Activated CD4-positive, alpha-beta T cell treated with anti-CD3 and anti-CD28 coated beads, Interleukin-2, Interleukin-4, amounts not matched to agents 100 ng/mL and 50 ng/mL, durations not matched to agents 16 hours and 8 hours (primary cell): ENCODE measurements around the gene MCOLN1.
A peak's percentile ranks its signal among the peaks of the same experiment; 100 is the strongest.

Experiments used
- DNase-seq: peaks from one replicate; pipeline ENCODE4 v3.0.0-alpha.2; 2020; ENCODE audit warnings: low spot score

The MCOLN1 gene

DNA sequence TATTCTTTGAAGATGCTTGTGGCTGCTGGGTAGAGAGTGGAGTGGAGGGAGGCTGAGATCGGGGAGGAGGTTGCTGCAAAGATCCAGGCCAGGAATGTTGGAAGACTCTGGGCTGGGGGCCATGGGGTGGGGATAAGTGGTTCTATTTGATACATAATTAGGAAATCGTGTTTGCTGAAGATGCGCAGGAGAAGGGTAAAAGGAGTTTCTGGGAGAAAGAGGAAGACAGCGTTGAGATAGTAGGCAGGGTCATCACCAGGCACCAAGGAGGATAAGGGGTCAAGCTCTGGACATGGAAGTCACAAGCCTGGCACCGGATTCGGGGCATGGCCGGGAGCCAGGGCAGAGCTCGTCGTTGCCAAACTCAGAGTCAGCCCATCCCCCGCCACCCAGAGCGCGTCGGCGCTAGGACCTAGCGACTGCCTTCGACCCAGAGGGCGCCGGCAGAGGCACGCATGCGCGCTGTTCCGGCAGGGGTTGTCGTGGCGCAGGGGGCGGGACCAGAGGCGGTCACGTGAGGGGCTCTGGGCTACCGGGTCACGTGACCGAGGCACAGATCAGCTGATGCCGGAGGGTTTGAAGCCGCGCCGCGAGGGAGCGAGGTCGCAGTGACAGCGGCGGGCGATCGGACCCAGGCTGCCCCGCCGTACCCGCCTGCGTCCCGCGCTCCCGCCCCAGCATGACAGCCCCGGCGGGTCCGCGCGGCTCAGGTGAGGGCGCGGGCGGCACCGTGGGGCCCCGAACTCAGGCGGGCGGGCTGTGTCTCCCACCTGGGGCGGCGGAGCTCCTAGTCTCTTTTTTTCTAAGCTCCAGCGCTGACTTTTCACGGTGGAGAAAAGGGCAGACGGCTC is at the start of gene MCOLN1:
Gene MCOLN1, plus strand, starts transcription at position 553 of the 851 bp plus-strand sequence. Its CDS starts 127 bp downstream, at position 680.
- DNase-seq = peak; percentile 99

DNA sequence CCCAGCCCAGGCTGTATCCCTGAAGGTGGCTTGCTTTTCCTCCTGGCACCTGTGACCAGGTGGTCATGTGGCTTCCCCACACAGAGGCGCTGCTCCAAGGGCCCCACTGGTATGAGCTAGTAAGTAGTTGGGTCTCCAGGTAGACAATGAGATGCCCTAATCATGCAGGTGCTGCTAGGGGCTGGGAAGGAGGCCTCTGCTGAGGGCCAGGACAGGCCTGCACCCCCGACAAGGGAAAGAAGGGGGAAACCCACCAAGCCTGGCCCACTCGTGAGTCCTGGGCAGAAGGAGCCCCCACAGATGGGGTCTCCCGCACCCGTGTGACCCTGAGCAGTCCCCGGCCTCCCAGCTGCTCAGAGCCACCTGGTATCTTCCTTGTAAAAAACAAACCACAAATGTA is 46.8 kb upstream of the MCOLN1 start:
- no peak for DNase-seq

DNA sequence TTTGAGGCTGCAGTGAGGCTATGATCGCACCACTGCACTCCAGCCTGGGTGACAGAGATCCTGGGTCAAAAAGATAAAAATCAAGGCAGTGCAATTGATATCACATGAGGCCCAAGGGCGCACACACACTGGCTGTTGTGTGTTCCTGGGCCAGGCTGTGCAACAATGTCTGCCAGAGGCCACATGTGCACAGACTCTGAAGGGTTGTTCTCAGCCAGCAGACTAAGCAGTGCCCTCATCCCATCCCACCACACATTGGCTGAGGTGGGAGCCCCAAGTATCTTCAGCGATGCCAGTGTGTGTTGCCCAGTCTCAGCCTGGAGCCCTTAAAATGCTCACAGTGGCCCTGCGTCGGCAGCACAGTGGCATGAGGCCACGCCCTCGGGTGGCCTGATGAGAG is 46.2 kb upstream of the MCOLN1 start:
- DNase-seq = no peak

DNA sequence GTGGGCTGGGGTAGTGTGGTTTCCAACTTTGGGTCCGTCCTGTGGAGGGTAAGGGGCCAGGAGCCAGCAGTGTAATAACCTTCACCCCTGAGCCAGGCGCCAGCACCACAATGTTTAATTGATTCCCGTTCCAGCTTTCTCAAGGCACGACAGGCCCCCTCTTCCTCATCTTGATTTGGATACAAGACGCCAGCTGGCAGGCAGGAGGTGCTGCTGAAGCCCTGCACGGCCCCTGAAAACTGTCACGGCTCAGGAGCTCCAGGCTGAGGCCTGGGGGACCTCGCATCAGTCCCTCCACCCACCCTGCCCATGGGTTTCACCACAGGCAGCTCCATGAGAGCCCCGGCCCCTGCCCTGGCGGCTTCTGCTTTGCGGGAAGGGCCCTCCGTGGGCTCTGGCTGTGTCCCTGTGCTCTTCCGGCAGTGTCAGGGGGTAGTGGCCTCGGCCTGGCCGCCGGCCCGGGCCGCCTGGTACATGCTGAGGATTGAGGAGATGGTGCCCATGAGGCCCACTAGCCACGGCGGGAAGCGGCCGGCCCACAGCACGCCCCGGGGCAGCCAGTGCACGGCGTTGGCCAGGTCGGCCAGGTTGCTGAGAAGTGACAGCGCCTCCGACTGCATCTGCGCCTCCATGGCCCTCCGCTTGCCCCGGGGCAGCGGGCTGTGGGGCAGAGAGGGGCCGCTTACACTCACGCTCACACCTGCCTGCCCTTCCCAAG is 45.5 kb upstream of the MCOLN1 start:
- DNase-seq = no peak

DNA sequence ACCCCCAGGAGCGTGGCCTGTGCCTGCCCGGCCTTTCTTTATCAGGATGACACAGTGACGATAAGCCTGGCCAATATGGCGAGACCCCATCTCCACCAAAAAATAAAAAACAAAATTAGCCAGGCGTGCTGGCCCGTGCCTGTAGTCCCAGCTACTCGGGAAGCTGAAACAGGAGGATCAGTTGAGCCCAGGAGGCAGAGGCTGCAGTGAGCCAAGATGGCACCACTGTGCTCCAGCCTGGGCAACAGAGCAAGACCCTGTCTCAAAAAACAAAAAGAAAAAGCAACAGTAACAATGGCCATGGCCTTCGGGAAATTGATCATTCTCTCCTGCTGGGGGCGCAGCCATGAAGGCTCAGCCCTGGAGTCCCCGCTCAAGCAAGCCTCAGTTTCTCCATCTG is 44.7 kb upstream of the MCOLN1 start:
- no peak for DNase-seq

DNA sequence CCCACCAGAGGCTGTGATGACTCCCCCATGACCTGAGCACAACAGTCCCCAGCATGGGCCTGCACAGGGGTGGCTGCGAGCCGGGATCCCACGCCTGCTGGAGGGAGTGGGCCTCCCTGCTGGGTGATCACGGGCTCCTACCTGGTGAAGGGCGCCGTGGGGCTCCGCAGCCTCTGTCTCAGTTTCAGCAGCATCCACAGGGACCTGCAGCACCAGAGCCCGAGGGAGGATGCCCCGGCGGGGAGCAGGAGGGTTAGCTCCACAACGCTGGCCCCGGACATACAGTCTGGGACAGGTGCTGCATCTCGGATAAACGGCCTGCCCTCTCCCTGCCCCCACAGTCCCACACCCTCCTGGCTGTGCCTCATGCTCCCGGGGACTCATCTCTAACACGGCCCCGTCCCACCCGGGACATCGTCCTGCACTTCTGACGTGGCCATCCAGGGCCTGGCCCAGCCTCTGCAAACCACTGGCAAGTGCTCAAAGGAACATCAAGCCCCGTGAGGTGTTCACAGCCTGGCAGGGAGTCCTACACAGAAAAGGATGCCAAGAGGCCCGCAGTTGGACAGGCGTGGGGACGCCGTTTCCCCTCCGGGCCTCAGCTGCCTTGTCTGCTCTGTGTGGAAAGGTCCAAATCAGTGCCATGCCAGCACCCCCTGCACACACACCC is 44.1 kb upstream of the MCOLN1 start:
- no peak for DNase-seq

DNA sequence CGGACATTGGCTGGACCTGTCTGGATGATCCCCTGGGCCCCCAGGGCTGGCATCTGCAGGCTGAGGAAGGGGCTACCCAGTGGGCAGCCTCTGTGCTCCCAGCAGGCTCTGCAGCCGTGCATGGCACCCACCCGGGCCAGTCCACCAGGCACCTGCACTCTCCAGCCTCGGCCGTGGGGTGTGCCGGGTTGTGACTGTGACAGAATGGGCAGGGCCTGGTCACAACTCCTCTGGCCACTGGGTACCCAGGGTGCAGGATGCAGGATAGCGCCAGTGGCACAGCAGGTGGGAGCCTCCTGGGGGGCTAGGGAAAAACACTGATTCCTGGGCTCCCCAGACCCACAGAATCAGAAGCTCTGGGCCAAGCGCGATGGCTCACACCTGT is 43.6 kb upstream of the MCOLN1 start:
- no peak for DNase-seq

DNA sequence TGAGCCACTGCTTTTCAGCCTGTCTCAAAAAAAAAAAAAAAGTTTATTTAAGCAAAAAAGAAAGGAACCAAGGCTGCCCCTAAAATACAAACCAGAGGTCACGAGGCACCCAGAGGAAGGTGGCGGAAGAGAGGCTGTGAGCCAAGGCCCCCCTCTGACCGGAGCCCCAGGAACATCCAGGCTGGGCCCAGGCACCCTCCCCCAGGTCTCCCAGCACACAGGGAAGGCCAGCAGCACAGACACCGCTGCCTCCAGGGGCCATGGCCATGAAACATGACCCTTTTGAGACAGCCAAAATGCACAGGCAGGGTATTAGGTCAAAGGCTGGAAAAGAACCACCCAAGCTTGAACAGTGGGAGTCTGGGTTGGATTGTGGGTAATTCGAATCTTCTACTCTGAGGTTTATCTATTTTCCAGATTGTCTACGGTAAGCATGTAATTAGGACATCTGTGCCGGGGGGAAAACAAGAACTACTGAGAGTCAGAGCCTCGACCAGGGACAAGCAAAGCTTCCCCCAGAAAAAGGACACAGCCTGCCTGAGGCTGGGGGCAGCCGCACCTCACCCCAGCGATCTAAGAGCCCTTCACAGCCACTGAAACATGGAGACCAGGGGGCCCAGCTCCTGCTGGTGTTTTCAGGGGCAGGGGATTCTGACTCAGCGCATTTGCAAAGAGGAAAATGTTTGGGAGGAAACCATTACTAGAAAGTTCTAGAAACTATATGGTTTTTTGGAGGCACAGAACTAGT is 42.0 kb upstream of the MCOLN1 start:
- DNase-seq = no peak

DNA sequence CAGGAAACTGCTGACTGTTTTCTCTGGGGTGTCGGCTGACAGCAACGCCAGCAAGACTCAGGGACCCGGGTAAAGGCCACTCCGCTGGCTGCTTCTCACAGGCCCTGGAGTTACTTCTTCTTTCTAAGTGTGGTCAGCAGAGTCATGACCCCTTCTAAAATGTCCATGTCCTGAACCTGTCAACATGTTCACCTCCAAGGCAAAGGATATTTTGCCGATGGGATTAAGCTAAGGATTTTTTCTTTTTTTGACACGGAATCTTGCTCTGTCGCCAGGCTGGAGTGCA is 41.5 kb upstream of the MCOLN1 start:
- DNase-seq = no peak

DNA sequence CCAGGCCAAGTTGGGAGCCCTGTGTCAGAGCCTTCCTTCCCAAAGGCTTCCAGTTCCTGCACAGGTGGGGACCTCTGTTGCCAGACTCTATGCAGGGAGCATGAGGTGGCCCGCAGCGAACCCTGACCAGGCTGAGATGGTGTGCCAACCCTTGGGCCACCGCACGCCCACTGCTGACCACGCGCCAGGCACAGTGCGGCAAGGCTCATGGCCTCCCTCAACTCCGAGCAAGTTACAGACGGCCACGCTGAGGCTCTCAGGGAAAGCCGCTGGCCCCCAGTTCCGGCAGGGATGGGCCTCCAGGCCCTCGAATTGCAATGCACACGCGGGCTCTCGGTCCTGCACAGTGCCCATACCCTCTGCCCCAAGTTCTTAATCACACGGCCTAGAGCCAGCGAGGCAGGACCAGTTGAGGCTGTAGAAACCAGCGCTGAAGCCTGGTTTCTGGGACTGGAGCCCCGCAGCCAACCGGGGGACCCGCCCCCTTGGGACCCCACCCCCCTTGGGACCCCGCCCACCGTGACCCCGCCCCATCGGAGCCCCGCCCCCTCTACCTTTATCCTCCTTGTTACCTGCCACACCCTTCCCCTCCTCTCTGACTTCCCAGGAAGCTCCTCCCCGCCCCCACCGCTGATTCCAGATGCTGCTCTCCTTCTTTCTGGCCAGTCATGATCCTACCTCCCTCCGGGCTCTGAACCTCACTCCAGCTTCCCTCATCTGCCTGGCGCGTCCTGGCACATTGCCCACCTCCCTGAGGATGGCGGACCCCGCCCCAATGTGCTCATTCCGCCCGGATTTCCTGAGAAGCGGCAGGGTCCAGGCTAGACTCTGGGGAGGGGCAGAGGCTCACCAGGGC is 39.6 kb upstream of the MCOLN1 start:
- no peak for DNase-seq

DNA sequence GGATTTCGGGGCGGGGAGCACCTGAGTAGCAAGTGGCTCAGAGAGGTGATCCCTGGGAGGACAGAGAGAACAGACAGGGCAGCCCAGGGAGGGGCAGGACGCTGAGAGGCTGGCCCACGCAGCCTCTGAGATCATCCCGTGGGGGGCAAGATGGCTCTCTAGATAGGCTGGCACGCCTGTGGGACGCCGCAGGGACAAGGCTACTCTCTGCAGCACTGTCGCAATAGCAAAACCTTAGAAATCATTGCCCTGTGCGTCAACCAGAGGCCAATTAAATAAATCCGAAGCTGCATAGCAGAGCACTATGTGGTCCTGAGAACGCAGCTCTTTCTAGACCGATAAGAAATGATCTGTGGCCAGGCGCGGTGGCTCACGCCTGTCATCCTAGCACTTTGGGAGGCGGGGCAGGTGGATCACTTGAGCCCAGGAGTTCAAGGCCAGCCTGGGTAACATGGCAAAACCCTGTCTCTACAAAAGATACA is 38.7 kb upstream of the MCOLN1 start:
- DNase-seq = no peak

DNA sequence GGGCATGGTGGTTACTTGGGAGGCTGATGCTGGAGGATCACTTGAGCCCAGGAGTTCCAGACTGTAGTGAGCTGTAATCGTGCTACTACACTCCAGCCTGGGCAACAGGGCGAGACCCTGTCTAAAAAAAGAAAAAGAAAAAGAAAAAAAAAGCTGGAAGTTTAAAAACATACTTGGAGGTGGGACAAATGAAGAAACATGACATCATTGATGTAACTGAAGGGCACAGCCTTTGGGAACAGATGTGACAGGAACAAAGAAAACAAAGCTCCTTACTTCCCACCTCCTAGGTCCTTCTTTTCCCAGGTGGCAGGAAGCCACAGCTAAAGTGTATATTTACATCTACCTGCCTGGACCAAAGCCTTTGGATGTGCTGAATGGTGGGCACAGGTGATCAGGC is 35.5 kb upstream of the MCOLN1 start:
- no peak for DNase-seq

DNA sequence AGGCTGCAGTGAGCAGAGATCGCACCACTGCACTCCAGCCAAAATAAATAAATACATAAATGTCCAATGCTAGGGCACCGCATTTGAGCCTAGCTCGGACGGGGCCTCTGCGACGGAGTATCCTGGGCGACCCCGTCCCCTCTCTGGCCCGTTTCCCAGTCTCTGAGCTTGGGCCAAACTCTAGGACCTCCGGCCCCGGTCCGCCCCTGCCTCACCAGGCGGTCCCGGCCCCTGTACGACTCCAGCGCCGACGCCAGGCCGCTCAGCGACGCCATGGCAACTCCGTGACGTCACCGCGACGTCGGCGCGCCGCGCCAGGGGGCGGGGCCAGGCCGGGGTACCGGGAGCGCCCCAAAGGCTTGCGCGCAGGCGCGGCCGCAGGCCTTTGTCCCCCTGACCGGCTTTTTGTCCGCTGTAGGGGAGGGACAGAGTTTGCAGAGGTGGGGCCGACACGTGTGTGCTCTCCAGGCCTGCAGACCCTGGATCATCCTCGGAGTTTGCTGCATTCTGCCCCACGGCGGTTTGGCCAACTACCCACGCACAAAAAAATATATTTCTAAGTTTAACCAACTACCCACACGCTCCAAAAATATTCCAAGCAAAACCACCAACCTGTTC is 33.6 kb upstream of the MCOLN1 start, which contains the start of gene PEX11G:
Gene PEX11G, minus strand, starts transcription at position 300 of the 618 bp plus-strand sequence. Its CDS starts 25 bp downstream, at position 275.
- peak; percentile 91 for DNase-seq

DNA sequence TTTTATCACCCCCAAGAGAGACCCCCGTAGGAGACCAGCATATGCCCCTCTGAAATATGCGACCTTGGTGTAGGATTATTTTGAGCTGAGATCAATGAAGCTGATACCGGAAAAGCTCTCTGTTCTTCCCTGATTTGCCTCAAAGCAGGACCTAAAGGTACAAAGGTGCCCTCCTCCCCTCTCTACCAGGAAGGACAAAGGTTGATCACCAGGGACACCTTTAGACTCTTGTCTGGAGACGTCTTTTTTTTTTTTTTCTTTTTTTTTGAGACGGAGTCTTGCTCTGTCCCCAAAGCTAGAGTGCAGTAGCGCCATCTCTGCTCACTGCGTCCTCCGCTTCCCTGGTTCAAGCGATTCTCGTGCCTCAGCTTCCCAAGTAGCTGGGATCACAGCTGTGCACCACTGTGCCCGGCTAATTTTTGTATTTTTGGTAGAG is 32.8 kb upstream of the MCOLN1 start:
- no peak for DNase-seq

DNA sequence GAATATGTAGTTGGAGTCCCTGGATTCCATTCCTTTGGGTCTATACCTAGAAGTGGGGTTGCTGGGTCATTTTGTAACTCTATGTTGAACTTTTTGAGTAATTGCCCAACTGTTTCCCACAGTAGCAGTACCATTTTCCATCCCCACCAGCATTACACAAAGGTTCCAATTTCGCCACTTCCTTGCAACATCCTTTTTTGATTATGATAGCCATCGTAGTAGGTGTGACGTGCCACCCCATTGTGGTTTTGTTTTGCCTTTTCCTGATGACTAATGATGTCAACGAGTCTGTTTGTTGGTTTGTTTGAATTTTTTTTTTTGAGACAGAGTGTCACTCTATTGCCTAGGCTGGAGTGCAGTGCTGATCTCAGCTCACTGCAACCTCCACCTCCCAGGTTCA is 30.3 kb upstream of the MCOLN1 start:
- peak; percentile 87 for DNase-seq

DNA sequence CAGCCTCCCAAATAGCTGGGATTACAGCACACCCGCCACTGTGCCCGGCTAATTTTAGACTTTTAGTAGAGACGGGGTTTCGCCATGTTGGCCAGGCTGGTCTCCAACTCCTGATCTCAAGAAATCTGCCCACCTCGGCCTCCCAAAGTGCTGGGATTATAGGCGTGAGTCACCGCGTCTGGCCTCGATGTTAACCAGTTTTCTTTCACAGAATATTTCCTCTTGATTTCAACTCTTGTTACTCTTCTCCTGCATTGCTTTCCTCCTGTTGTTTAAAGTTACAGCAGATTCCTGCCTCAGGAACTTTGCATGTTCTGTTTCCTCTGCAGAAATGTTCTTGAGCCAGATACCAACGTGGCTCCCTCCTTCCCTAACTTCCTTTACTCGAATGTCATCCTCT is 29.9 kb upstream of the MCOLN1 start:
- no peak for DNase-seq

DNA sequence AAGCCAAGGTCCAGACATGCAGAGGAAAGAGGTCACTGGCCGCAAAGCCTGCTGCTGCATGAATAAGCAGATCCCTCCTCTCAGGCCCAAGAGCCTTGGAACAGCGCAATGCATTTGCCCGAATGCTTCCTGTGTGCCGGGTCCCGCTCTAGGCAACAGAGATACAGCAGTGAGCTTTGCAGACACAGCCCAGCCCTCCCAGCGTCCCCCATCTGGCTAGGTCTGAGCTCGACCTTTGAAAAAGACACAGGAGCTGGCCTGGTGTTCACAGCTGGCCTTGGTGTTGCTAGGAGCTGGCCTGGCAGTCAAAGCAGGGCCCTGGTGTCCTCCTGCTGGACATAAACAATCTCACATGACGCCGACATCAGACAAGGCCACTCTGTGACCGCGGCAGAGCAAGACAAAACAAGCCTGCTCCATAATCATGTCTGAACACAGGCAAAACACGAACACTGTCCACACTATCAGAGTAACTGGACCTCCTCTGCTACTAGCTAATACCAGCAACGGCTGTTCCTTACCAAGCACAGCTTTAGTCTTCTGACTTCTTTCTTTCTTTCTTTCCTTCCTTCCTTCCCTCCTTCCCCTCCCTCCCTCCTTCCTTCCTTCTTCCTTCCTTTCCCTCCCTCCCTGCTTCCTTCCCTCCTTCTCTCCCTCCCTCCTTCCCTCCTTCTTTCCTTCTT is 27.9 kb upstream of the MCOLN1 start:
- DNase-seq = no peak

DNA sequence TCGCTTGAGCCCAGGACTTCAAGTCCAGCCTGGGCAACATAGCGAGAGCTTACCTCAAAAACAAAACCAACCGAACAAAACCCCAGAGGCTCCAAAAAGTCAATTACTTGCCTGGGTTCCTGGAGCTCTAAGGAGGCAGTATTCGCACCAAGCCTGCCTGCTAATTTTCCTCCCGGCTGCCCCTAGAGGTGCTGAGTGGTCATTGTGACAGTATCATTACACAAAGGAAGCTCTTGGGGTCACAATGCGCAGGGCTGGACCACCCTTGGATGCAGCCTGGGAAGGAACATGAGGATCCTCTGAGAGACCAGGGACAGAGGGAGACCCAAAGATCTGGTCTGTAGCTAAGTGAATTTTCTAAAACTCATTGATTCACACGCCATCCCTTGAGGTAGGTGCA is 25.1 kb upstream of the MCOLN1 start:
- DNase-seq = no peak

DNA sequence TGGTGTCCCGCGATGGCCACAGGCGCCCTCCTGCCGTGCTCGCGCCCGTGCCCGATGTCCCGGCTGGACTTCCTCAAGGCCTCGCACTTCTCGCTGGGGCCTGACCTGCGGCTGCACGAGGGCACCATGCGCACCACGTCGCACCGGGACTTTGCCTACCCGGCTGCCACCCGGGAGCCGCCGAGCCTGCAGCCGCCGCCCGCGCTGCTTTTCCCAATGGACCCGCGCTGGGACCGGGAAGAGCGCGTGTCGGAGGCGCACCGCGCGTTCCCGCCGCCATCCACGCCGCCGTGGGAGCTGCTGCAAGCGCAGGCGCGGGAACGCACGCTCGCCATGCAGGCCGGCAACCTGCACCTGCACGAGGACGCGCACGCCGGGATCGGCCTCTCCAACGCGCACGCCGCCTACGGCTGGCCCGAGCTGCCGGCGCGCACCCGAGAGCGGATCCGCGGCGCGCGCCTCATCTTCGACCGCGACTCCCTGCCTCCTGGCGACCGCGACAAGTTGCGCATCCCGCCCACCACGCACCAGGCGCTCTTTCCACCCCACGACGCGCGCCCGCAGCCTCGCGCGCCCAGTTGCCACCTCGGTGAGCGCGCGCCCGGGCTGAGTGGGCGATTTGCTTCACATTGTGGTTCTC is 21.5 kb upstream of the MCOLN1 start:
- DNase-seq = peak; percentile 62

DNA sequence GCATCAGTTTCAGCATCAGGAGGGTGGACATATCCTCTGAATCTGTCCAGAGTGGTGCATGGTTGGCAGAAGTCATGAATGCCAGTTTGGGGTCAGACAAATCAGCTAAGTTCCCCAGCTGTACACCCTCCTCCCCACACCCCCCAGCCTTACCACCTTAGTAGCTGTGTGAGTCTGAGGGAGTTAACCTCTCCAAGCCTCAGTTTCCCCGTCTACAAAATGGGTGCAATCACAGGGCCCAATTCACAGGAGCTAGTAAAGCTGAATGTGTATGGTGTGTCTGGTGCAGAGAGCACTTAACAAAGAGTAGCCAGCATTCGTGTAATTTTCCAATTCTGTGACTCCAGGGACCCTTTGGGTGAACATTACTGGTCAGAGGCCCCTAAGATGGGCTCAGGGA is 19.9 kb upstream of the MCOLN1 start:
- no peak for DNase-seq
